Mesenchymal stem cell (in vitro differentiated cells and primary cell): ENCODE data around the gene PPME1.

Source experiments
- DNase-seq: peaks from one replicate; pipeline ENCODE4 v3.0.0-alpha.2; 2013
- H2AFZ ChIP-seq: one replicate; pipeline ENCODE4 v1.6.1; 2013; ENCODE audit warnings: low read depth, mild to moderate bottlenecking, control low read depth, inconsistent platforms, low read length, moderate library complexity
- H2AK5ac ChIP-seq: 2 replicates; pipeline ENCODE4 v1.6.1; 2013; ENCODE audit warnings: low read length, moderate library complexity, mild to moderate bottlenecking, inconsistent platforms; ENCODE audit not compliant: severe bottlenecking
- H2BK120ac ChIP-seq: one replicate; pipeline ENCODE4 v1.6.1; 2013; ENCODE audit warnings: low read depth, mild to moderate bottlenecking, inconsistent platforms, low read length, moderate library complexity
- H2BK12ac ChIP-seq, 2 experiments: one replicate each; pipeline ENCODE4 v1.6.1; 2013; ENCODE audit warnings: inconsistent platforms in 2 of 2, low read length in 2 of 2, mild to moderate bottlenecking in 2 of 2, moderate library complexity in 2 of 2, control low read depth in 1 of 2
- H2BK15ac ChIP-seq: one replicate; pipeline ENCODE4 v1.6.1; 2013; ENCODE audit warnings: mild to moderate bottlenecking, low read depth, inconsistent platforms; ENCODE audit not compliant: poor library complexity, severe bottlenecking
- H2BK5ac ChIP-seq: 2 replicates; pipeline ENCODE4 v1.6.1; 2013; ENCODE audit warnings: low read depth, mild to moderate bottlenecking, low read length, control low read depth, inconsistent platforms; ENCODE audit not compliant: poor library complexity, severe bottlenecking
- H3K14ac ChIP-seq, 2 experiments: one replicate each; pipeline ENCODE4 v1.6.1; 2013; ENCODE audit warnings: inconsistent platforms in 2 of 2, low read length in 2 of 2, control low read depth in 1 of 2, mild to moderate bottlenecking in 1 of 2, moderate library complexity in 1 of 2
- H3K18ac ChIP-seq, 2 experiments: one replicate each; pipeline ENCODE4 v1.6.1; 2013; ENCODE audit warnings: inconsistent platforms in 2 of 2, low read length in 2 of 2, control low read depth in 1 of 2, low read depth in 1 of 2, mild to moderate bottlenecking in 1 of 2
- H3K23ac ChIP-seq, 2 experiments: one replicate each; pipeline ENCODE4 v1.6.1; 2013; ENCODE audit warnings: inconsistent platforms in 2 of 2, low read length in 2 of 2, mild to moderate bottlenecking in 2 of 2, moderate library complexity in 2 of 2, control low read depth in 1 of 2
- H3K27ac ChIP-seq: 2 replicates; pipeline ENCODE4 v1.5.1; 2013; ENCODE audit warnings: mild to moderate bottlenecking, moderate library complexity, low read length, control low read depth, inconsistent platforms; ENCODE audit not compliant: poor library complexity, severe bottlenecking
- H3K27me3 ChIP-seq, 2 experiments: 2 replicates each; pipeline versions ENCODE4 v1.6.1 to v1.7.0; 2013; ENCODE audit warnings: low read length in 2 of 2, mild to moderate bottlenecking in 2 of 2, moderate library complexity in 2 of 2, control low read depth in 1 of 2, inconsistent platforms in 1 of 2; ENCODE audit not compliant: control insufficient read depth in 1 of 2, insufficient read depth in 1 of 2
- H3K36me3 ChIP-seq, 2 experiments: 2 replicates each; pipeline versions ENCODE4 v1.6.1 to v1.7.0; 2013; ENCODE audit warnings: low read length in 2 of 2, control low read depth in 1 of 2, inconsistent platforms in 1 of 2, low read depth in 1 of 2, mild to moderate bottlenecking in 1 of 2; ENCODE audit not compliant: insufficient read depth in 2 of 2, control insufficient read depth in 1 of 2
- H3K4ac ChIP-seq, 2 experiments: one replicate each; pipeline ENCODE4 v1.6.1; 2013; ENCODE audit warnings: inconsistent platforms in 2 of 2, low read length in 2 of 2, mild to moderate bottlenecking in 2 of 2, moderate library complexity in 2 of 2, control low read depth in 1 of 2, low read depth in 1 of 2
- H3K4me1 ChIP-seq: 2 replicates; pipeline ENCODE4 v1.6.1; 2013; ENCODE audit warnings: low read depth, low read length, control low read depth; ENCODE audit not compliant: control insufficient read depth, insufficient read depth
- H3K4me2 ChIP-seq: 2 replicates; pipeline ENCODE4 v1.6.1; 2013; ENCODE audit warnings: low read length, mild to moderate bottlenecking, inconsistent platforms; ENCODE audit not compliant: poor library complexity, severe bottlenecking
- H3K4me3 ChIP-seq, 2 experiments: 2 replicates each; pipeline versions ENCODE4 v1.5.1 to v1.7.0; 2013; ENCODE audit warnings: low read length in 2 of 2, mild to moderate bottlenecking in 2 of 2, control low read depth in 1 of 2, low read depth in 1 of 2; ENCODE audit not compliant: insufficient read depth in 1 of 2
- H3K79me1 ChIP-seq: replicated peaks from 2 replicates; pipeline ENCODE4 v1.6.1; 2013; ENCODE audit warnings: mild to moderate bottlenecking, control low read depth, low read length, inconsistent platforms; ENCODE audit not compliant: poor library complexity, severe bottlenecking
- H3K9ac ChIP-seq: 2 replicates; pipeline ENCODE4 v1.7.0; 2013; ENCODE audit warnings: mild to moderate bottlenecking, low read length, moderate library complexity
- H3K9me3 ChIP-seq: 2 replicates; pipeline ENCODE4 v1.7.0; 2013; ENCODE audit warnings: mild to moderate bottlenecking, low read length; ENCODE audit not compliant: control insufficient read depth
- H4K8ac ChIP-seq: one replicate; pipeline ENCODE4 v1.6.1; 2013; ENCODE audit warnings: inconsistent platforms, mild to moderate bottlenecking, low read length, moderate library complexity
- H4K91ac ChIP-seq: one replicate; pipeline ENCODE4 v1.6.1; 2013; ENCODE audit warnings: mild to moderate bottlenecking, low read length, inconsistent platforms
- WGBS: methylation state at CpG from one replicate; pipeline ENCODE4 v1.1.7; 2013; ENCODE audit warnings: mixed read lengths; 5-methylcytosine and 5-hydroxymethylcytosine counted together

The PPME1 gene

GRCh38 chr11:74195828-74196227, 24.7 kb downstream of the PPME1 start:
- Histone ChIP-seq H3K23ac (no peak overlapping the region), H2BK5ac (no peak overlapping the region), H3K27ac (no peak overlapping the region), H3K79me1 (peaks cover 14% of the 10 kb centered on the region), H3K18ac (no peak overlapping the region), H3K27me3 (no peaks in the 10 kb centered on the region), H3K4ac (no peak overlapping the region), H3K36me3 (peaks cover 8 to 26% of the 10 kb centered on the region in 2 experiments), H2AK5ac (no peak overlapping the region), H3K4me1 (peaks cover 4% of the 10 kb centered on the region), H3K9ac (no peak overlapping the region), H3K4me3 (no peak overlapping the region), H4K91ac (no peak overlapping the region), H3K14ac (no peak overlapping the region), H2BK120ac (no peak overlapping the region), H3K9me3 (no peaks in the 10 kb centered on the region), H2AFZ (no peak overlapping the region), H2BK15ac (no peak overlapping the region), H2BK12ac (no peak overlapping the region), H4K8ac (no peak overlapping the region), H3K4me2 (no peak overlapping the region)
- peak; percentile 13 for DNase-seq

DNA sequence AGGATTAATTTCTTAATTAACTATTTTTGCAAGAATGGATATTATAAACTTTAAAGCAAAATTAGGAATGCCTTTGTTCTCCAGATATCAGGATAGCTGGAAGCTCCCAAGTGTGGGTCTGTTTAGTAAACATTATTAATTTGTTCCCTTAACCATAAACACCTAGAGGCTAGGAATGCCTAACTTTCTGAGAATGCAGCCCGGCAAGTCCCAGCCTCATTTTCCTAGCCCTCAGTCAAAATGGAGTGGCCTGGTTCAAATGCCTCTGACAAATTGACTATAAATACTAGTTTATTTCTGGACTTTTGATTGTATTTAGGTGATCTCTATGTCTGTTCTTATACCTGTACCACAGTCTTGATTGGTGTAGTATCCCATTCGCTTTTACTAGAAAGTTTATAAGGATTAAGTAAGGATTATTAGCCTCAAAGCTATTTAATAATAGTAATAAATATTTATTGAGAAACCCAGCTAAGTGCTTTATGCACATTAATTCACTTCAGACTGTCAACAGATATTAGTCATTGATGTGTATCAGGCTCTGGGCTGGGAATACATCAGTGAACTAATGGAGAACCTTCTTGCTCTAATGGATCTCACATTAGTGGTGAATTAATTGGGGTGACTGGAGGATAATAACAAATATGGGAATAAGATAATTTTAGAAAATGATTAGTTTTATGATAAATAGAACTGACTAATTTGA, 25.8 kb downstream of the PPME1 start:
- Histone ChIP-seq H2BK15ac (no peak overlapping the region), H3K18ac (no peak overlapping the region), H3K9ac (no peak overlapping the region), H2BK120ac (no peak overlapping the region), H3K14ac (no peak overlapping the region), H2AK5ac (no peak overlapping the region), H3K27ac (no peak overlapping the region), H3K23ac (no peak overlapping the region), H3K4ac (no peak overlapping the region), H3K4me3 (no peak overlapping the region), H3K4me1 (peaks cover 1% of the 10 kb centered on the region), H3K27me3 (no peaks in the 10 kb centered on the region), H2AFZ (no peak overlapping the region), H3K9me3 (no peaks in the 10 kb centered on the region), H4K91ac (no peak overlapping the region), H2BK5ac (no peak overlapping the region), H4K8ac (no peak overlapping the region), H3K36me3 (peaks cover 0 to 16% of the 10 kb centered on the region in 2 experiments), H2BK12ac (no peak overlapping the region), H3K79me1 (peaks cover 4% of the 10 kb centered on the region), H3K4me2 (no peak overlapping the region)
- DNase-seq = peak; percentile 17
- no CpG with 5 or more reads among the region's 2 CpGs for WGBS

- no peak overlapping the region for H2AK5ac ChIP-seq
- no peak overlapping the region for H3K27ac ChIP-seq
- no peak overlapping the region for H2AFZ ChIP-seq
- H2BK12ac ChIP-seq = no peak overlapping the region
- no peak overlapping the region for H2BK5ac ChIP-seq
- H3K36me3 ChIP-seq = peaks cover 12 to 46% of the 10 kb centered on the region in 2 experiments
- no peaks in the 10 kb centered on the region for H3K27me3 ChIP-seq
- no peak overlapping the region for H3K4ac ChIP-seq
- H3K18ac ChIP-seq = no peak overlapping the region
- H4K8ac ChIP-seq = no peak overlapping the region
- H3K23ac ChIP-seq = no peak overlapping the region
- DNase-seq = no peak
- H3K9me3 ChIP-seq = no peaks in the 10 kb centered on the region
- H3K79me1 ChIP-seq = peaks cover 5% of the 10 kb centered on the region
- no peak overlapping the region for H3K4me3 ChIP-seq
- H3K14ac ChIP-seq = no peak overlapping the region
- peaks cover under 1% of the 10 kb centered on the region for H3K4me1 ChIP-seq
- WGBS = 91% methylated on average over 1 of the region's 2 CpGs
- no peak overlapping the region for H3K9ac ChIP-seq
- no peak overlapping the region for H2BK120ac ChIP-seq
- H3K4me2 ChIP-seq = no peak overlapping the region
- H2BK15ac ChIP-seq = no peak overlapping the region
- no peak overlapping the region for H4K91ac ChIP-seq
These were observed 32.9 kb downstream of the PPME1 start for GRCh38 chr11:74203966-74204365.

- Histone ChIP-seq H3K18ac (no peak overlapping the region), H2AK5ac (no peak overlapping the region), H3K79me1 (peaks cover 7% of the 10 kb centered on the region), H4K91ac (no peak overlapping the region), H3K4ac (no peak overlapping the region), H2BK120ac (no peak overlapping the region), H2BK12ac (no peak overlapping the region), H3K27me3 (no peaks in the 10 kb centered on the region), H4K8ac (no peak overlapping the region), H2BK15ac (no peak overlapping the region), H2AFZ (no peak overlapping the region), H3K4me1 (peaks cover 1% of the 10 kb centered on the region), H3K4me2 (no peak overlapping the region), H3K27ac (no peak overlapping the region), H3K9ac (no peak overlapping the region), H3K9me3 (no peaks in the 10 kb centered on the region), H3K36me3 (peaks cover 14 to 54% of the 10 kb centered on the region in 2 experiments), H2BK5ac (no peak overlapping the region), H3K4me3 (no peak overlapping the region), H3K23ac (no peak overlapping the region), H3K14ac (no peak overlapping the region)
- no peak for DNase-seq
- WGBS = 100% methylated on average over 1 of the region's 1 CpG
These were observed 33.6 kb downstream of the PPME1 start for GRCh38 chr11:74204701-74205100.
